HG02970 (cell line): ENCODE data around the gene UGT1A4.
"Not testable (repeated sequence)": the region's sequence is repeated elsewhere in the genome, so short reads cannot be mapped to it uniquely, and the experiment has no call there.

ENCODE experiments used
- ATAC-seq: cut with Tn5 transposase; IDR thresholded peaks from one replicate; pipeline ENCODE4 v1.9.1; 2021; ENCODE audit warnings: mild to moderate bottlenecking, moderate library complexity, moderate number of reproducible peaks; ENCODE audit not compliant: unreplicated experiment, low FRiP score

UGT1A4 gene

DNA sequence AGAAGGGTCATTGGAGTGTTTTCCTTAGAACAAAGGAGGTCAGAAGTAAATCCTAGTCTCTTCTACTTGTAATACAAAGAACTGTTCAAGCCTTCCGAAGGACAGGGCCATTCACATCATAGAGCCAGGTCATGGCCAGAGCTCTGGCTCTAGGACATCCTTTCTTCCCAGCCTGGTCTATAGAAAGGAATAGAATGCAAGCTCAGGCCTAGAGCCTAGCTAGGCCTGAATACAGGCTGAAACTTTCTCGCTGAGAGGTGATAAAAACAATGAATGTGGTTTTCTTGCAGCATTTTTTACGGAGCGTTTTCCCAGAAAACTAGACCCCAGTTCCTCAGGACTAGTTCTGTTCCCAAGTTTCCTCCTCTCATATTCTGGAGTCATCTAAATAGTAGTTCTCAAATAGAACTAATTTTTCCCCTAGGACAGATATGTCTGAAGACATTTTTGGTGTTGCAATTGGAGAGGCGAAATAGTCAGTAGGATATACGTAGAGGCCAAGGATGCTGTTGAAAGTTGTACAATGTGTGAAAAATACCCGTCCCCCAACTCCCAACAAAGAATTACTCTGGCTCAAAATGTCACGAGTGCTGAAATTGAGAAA, 19.0 kb upstream of the UGT1A4 start:
- ATAC-seq: no peak

DNA sequence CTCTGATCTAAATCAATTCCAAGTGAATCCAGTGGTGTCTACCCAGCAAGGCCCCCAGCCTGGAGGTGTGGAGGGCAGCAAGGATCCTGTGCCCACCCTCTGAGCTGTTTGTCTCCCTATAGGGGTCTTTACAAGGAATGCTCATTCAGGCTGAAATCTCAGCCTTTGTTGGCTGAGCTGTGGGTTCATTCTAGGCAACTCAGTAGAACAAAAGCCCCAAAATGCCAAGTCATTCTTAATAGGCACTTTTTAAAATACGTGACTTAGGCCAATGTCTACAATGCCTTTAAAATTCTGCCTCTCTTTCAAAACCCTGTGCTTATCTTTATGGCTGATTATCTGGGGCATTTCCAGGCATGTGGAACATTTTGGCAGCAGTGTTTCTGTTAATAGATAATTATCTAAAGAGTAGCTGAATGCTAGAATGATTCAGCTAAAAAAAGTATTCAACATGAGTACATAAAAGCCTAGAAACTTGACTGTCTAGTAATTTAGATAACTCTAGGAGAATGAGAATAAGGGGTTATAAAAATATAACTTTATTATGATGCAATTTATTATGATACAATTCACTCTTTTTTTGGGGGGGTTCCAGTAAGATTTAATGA, 18.4 kb upstream of the UGT1A4 start:
- no peak for ATAC-seq

DNA sequence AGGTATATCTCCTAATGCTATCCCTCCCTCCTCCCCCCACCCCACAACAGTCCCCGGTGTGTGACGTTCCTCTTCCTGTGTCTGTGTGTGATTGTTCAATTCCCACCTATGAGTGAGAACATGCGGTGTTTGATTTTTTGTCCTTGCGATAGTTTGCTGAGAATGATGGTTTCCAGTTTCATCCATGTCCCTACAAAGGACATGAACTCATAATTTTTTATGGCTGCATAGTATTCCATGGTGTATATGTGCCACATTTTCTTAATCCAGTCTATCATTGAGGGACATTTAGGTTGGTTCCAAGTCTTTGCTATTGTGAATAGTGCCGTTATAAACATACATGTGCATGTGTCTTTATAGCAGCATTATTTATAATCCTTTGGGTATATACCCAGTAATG, 17.7 kb upstream of the UGT1A4 start:
- ATAC-seq: not testable (repeated sequence)

DNA sequence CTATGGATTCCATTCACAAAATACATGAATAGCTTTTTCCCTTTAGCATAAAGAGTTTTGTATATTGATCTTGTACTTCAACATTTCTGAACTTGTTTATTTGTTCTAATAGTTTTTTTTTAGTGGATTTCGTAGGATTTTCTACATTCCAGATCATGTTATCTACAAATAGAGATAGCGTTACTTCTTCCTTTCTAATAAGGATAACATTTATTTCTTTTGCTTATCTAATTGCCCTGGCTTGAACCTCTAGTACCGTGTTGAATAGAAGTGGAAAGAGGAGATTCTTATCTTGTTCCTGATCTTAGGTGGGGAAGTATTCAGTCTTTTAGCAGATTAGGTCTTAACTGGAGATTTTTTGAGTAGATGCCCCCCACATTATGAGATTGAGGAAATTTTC, 16.3 kb upstream of the UGT1A4 start:
- no peak for ATAC-seq

DNA sequence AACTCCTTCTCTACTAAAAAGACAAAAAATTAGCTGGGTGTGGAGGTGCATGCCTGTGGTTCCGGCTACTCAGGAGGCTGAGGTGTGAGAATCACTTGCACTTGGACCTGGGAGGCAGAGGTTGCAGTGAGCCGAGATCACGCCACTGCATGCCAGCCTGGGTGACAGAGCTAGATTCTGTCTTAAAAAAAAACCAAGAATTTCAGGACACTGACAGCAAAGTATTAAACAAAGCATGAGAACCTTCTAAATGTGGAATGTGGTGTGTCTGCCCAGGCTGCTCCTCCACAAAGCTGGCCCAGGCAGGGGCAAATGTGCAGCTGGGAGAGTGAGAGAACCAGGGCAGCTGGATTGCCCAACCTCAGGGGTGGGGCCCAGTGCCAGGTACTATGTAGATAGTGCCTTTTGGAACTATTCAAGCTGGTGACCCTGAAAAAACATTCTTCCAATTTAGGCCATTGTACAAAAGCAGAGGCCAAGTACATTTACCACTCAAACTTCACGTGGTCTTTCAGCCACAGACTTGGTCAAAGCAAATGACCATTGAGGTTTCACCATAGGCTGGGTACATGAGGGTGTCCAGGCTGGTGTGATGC, 12.5 kb upstream of the UGT1A4 start:
- ATAC-seq: no peak

DNA sequence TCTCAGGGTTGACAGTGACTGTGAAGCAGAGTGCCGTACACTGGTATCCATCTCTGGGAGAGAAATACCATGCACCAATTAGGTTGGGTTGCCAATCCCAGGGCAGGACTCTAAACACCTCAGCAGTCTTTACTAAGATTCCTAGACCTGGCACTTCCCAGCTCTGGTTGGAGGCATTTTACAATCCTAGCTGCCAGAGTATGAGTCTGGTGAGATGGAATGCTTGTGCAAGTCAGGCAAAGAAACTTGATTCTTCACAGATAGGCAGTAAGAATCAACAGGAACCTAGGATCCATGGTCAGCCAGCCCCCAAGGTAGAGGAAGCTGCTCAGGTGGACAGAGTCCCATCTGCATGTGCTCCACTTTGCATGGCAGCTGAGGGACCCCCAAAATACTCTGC, 11.8 kb upstream of the UGT1A4 start:
- no peak for ATAC-seq

DNA sequence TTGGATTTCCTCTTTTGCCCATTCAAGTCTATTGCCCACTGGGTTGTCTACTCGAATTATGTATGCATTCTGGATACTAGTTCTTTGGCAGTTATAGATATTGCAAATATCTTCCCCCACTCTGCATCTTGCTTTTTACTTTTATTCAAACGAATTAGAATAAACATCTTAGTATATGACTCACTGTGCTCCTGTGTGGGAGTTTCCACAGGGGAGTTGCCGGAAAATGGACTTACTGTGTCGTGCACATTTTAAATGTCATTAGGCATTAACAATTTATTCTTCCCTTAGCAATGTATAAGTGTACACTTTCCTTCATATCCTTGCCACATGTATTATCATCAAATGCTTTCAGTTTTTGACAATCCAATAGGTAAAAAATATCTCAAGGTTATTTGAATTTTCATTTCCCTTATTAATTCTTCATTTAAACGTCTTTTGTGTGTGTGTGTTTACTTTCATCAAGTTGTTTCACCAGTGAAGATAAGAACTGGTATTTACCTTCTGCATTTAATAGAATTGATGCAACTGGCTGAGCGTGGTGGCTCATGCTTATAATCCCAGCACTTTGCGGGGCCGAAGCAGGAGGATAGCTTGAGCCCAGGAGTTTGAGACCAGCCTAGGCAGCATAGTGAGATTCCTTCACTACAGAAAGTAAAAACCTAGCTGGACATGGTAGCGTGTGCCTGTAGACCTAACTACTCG, 10.4 kb upstream of the UGT1A4 start:
- ATAC-seq: no peak

DNA sequence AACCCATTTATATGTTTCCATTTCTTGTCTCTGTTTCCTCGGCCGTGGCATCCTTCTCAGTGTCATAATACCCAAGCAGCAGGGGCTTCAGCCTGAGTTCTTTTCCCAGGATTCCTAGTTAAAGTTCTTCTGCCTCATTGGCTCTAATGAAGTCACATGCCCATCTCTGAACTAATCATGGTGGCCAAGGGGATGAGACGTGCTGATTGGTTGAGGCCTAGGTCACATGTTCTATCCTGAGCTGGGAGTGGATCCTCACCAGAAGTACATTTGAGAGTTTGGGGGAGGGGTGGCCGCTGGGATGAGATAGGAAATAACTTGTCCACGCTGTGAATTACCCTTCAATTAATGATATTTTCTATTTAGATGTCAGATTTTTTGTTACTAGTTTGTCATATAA, 9.6 kb upstream of the UGT1A4 start:
- ATAC-seq: no peak

DNA sequence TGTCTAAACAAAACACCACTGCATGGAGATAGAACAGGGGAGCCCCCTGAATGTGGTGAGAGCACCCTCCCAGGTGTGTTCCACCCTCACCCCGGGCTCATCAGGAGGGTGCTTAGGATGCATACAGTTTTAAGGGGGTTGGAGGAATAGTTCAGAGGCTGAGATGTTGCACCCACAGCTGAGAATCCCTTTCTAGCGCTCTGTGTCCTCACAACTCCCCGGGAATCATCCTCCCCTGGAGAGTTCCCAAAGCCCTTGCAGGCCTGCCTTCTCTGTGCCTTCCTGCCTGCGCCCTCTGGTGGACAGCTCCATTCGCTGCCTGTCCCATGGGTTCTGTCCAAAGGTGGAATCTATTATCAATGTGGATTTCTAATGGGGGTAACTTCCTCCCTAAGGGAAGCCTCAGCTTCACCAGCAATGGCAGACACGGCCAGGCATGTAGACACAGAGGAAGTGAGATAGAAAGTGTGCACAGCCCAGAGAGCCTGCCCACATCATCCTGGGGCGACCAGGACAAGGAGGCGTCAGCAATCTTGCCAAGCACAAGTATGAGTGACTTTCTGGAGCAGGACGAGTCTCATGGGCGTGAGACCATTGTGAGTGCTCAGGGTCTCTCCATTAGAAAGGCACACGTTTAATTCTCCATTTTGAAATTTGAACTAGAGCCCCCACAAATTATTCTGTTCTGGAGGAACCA, 7.1 kb upstream of the UGT1A4 start:
- no peak for ATAC-seq

DNA sequence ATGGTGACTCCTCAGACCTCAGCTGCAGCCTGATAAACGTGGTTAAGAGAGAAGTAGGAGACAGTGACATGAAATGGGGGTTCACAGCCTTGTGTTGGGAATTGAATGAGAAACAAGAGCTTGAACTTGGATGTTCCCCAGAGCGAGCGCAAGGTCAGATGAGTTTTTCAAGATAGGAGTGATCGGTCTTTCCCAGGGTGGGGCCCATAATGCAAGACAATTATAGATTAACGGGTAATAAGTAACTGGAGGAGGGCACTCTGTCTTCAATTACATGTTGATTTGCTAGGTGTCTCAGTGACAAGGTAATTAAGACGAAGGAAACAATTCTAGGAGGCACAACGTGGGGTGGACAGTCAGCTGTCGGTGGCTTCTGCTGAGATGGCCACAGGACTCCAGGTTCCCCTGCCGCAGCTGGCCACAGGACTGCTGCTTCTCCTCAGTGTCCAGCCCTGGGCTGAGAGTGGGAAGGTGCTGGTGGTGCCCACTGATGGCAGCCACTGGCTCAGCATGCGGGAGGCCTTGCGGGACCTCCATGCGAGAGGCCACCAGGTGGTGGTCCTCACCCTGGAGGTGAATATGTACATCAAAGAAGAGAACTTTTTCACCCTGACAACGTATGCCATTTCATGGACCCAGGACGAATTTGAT, 5.8 kb upstream of the UGT1A4 start, which contains the start of gene UGT1A5:
UGT1A5 (plus strand) TSS at position 297 of the 651 bp plus-strand sequence; CDS start at position 382, 85 bp downstream.
- ATAC-seq: no peak

DNA sequence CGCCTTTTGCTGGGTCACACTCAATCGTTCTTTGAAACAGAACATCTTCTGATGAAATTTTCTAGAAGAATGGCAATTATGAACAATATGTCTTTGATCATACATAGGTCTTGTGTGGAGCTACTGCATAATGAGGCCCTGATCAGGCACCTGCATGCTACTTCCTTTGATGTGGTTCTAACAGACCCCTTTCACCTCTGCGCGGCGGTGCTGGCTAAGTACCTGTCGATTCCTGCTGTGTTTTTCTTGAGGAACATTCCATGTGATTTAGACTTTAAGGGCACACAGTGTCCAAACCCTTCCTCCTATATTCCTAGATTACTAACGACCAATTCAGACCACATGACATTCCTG, 5.3 kb upstream of the UGT1A4 start:
- ATAC-seq: no peak

DNA sequence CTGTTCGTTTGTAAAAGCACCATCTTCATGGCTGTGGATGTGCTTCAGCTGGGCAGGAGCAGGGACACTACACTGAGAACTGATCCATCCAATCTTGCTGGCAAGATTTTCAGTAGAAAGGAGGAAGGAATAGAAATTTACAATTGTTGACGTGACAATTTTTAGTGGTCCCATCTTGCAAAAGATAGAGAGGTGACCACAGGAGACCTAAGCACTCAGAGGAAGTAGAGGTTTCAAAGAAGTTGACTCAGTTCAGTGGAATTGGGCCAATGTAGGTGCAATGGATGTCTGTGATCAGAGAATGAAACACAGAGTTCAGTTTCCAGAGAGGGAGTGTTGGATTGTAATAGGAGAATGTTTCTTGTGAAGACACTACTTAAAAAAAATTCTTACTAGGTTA, 4.4 kb upstream of the UGT1A4 start:
- no peak for ATAC-seq

DNA sequence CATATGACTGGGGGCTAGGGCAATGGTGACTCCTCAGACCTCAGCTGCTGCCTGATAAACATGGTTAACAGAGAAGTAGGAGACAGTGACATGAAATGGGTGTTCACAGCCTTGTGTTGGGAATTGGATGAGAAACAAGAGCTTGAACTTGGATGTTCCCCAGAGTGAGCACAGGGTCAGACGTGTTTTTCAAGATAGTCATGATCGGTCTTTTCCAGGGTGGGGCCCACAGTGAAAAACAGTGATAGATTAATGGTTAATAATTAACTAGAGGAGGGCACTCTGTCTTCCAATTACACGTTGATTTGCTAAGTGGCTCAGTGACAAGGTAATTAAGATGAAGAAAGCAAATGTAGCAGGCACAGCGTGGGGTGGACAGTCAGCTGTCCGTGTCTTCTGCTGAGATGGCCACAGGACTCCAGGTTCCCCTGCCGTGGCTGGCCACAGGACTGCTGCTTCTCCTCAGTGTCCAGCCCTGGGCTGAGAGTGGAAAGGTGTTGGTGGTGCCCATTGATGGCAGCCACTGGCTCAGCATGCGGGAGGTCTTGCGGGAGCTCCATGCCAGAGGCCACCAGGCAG, 10.3 kb downstream of the UGT1A4 start, which contains the start of gene UGT1A3:
UGT1A3 (plus strand) TSS at position 320 of the 579 bp plus-strand sequence; CDS start at position 405, 85 bp downstream.
- ATAC-seq: no peak

DNA sequence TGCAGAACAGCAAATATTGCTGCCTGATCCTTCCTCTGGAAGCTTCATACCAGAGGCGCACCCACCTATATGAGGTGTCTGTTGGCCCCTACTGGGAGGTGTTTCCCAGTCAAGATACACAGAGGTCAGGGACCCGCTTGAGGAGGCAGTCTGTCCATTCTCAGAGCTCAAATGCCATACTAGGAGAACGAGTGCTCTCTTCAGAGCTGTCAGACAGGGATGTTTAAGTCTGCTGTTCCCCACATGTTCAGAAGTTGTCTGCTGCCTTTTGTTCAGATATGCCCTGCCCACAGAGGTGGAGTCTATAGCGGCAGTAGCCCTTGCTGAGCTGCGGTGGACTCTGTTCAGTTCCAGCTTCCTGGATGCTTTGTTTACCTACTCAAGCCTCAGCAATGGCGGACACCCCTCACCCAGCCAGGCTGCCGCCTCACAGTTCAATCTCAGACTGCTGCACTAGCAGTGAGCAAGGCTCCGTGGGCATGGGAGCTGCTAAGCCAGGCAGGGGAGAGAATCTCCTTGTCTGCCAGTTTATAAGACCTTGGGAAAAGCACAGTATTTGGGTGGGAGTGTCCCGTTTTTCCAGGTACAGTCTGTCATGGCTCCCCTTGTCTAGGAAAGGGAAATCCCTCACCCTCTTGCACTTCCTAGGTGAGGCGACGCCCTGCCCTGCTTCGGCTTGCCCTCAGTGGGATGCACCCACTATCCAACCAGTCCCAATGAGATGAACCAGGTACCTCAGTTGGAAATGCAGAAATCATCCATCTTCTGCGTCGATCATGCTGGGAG, 18.5 kb downstream of the UGT1A4 start:
- ATAC-seq: not testable (repeated sequence)

DNA sequence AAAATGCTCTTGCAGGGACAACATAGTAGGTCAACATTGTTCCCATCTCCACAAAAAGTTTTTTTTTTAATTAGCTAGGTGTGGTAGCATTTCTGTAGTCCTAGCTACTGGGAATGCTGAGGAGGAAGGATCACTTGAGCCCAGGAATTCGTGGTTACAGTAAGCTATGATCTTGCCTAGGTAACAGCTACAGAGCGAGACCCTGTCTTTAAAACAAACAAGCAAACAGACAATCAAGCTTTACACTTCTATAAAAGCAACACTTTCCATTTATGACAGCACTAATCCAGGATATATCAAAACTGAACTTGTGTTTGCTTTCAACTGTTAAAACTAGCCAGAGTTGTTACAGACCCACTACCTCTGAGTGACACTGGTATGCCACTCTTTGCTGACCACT, 22.3 kb downstream of the UGT1A4 start:
- ATAC-seq: no peak

DNA sequence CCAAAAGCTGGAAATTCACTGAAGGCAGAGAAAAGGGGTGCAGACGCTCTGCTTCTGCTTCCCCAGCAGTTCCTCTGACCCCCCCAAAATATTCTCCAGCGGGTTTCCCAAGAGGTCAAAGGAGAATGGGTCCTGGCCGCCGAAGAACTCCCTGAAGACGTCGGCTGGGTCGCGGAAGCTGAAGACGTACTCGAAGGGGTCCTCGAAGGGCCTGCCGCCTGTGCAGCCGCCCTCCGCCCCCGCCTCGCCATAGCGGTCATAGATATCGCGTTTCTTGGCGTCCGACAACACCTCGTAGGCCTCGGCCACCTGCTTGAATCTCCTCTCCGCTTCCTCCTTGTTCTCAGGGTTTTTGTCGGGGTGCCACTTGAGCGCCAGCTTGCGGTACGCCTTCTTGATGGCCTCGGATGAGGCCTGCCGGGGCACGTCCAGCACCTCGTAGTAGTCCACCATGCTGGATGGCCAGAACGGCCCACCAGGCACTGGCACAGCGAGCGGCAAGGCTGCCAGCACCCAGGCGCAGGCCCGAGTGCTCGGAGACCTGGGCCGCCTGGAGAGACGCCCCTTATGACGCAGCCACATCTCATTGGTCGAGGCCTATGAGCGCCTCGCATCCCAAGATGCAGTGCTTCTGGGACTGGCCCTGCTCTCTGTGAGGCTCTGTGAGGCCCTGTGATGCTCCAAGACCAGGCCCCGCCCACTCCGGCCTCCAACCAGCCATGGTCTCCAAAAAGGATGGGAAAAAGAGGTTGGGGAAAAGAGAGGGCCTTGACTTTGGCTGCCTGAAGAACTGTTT, 25.1 kb downstream of the UGT1A4 start:
- ATAC-seq: no peak

DNA sequence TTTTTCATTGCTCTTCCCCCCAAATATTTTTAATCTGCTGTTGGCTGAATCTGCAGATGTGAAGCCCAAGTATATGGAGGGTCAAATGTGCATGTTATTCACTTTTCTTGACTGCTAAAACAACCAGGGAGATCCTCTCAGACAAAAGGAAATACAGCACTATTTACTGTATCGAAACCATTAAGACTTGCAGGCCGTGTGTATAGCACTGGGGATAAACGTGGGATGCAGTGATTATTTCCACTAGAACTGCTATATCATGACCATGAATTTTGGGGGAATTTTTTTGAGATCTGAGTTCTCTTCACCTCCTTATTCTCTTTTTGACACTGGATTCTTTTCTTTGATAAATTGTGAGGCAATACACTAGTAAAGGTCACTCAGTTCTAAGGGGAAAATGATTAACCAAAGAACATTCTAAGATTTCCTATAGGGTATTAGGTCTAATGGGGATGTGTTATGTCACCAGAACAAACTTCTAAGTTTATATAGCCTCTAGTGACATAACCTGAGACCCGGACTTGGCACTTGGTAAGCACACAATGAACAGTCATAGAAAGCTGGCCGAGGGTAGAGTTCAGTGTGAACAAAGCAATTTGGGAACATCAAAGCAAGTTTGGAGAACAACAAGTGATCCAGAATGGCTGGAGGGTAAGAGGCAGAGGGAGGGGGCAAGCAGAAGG, 26.7 kb downstream of the UGT1A4 start:
- ATAC-seq: no peak

DNA sequence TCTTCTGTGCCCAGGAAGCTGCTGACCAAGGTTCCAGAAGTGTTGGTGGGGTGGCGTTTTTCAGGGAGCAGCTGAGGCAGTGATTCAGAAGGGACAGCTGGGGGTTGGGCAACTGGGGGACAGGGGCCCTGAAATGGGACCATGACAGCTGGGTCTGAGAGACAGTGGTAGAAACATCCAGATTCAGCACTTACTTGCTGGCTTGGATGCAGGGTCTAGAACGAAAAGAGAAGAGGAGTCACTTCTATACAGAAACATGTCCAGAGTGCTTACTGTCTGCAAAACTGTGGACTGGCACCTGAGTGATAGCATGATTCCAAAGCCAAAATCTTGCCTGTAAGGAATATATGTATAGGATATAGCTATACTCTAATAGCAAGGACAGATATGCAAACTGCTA, 27.3 kb downstream of the UGT1A4 start:
- ATAC-seq: not testable (repeated sequence)
